Vagina (tissue), 2 donors: ENCODE measurements around the gene CLSTN1.

Source experiments
- CTCF ChIP-seq, 3 experiments: fragments of 450-650 bp in 2 of 3; fragments of 200-600 bp in 1 of 3; sonication (generic) in 1 of 3; IDR thresholded peaks; one replicate each; pipeline ENCODE4 v1.5.1; 2017 to 2019; ENCODE audit warnings: antibody characterized with exemption in 3 of 3, mild to moderate bottlenecking in 2 of 3, moderate library complexity in 2 of 3
- POLR2A ChIP-seq, 2 donors: fragments of 450-650 bp; IDR thresholded peaks; one replicate each; pipeline ENCODE4 v1.6.1; 2017; ENCODE audit warnings: antibody characterized with exemption in 2 of 2, mild to moderate bottlenecking in 2 of 2, moderate library complexity in 2 of 2
- POLR2AphosphoS5 ChIP-seq, 2 donors: sonication (generic); formaldehyde crosslinking; IDR thresholded peaks; one replicate each; pipeline ENCODE4 v1.9.0; 2017; ENCODE audit warnings: antibody characterized with exemption in 2 of 2, mild to moderate bottlenecking in 2 of 2, low read depth in 1 of 2; ENCODE audit not compliant: insufficient read depth in 1 of 2

GRCh38 chr1:9823943-9824701 is at the start of gene CLSTN1:
- no peak for TF ChIP-seq POLR2A (IDR thresholded peaks at IDR 0.05)
- peak in 1 of 2 donors; percentile 84 for TF ChIP-seq POLR2AphosphoS5 (IDR thresholded peaks at IDR 0.05; ENCODE audit: insufficient read depth in 1 of 2, low read depth in 1 of 2)
- TF ChIP-seq CTCF (IDR thresholded peaks at IDR 0.05) = peak in 1 of 3 experiments; percentile 16
